Fibroblast of villous mesenchyme (primary cell): Measurements from ENCODE around the gene LAPTM4A. TPM values are rescaled to one million over a fixed set of nuclear protein-coding genes. Genes with fewer than 3 reads are reported as not detected.
A peak's percentile ranks its signal among the peaks of the same experiment; 100 is the strongest.

ENCODE experiments used
- DNase-seq: peaks from one replicate; pipeline ENCODE4 v3.0.0-alpha.2; 2010; ENCODE audit warnings: low read depth
- H3K4me3 ChIP-seq: 2 replicates; pipeline ENCODE4 v1.5.1; 2011; ENCODE audit warnings: low read depth, mild to moderate bottlenecking, low read length
- total RNA-seq: library from RNA; depleted of rRNA; stranded (reverse); fragments of >200 nt; gene quantifications from 2 replicates; pipeline ENCODE4 v1.2.3, GENCODE V29; 2012
- TF ChIP-seq, protein P1 (sequence below): IDR thresholded peaks from 2 replicates; pipeline ENCODE4 v1.5.1; 2012; ENCODE audit warnings: low read depth, mild to moderate bottlenecking, low read length; ENCODE audit not compliant: insufficient read depth

The LAPTM4A gene
- total RNA-seq, 1 donor = 146 TPM

- no peak overlapping the region for H3K4me3 ChIP-seq
- TF ChIP-seq, protein P1, sequence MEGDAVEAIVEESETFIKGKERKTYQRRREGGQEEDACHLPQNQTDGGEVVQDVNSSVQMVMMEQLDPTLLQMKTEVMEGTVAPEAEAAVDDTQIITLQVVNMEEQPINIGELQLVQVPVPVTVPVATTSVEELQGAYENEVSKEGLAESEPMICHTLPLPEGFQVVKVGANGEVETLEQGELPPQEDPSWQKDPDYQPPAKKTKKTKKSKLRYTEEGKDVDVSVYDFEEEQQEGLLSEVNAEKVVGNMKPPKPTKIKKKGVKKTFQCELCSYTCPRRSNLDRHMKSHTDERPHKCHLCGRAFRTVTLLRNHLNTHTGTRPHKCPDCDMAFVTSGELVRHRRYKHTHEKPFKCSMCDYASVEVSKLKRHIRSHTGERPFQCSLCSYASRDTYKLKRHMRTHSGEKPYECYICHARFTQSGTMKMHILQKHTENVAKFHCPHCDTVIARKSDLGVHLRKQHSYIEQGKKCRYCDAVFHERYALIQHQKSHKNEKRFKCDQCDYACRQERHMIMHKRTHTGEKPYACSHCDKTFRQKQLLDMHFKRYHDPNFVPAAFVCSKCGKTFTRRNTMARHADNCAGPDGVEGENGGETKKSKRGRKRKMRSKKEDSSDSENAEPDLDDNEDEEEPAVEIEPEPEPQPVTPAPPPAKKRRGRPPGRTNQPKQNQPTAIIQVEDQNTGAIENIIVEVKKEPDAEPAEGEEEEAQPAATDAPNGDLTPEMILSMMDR = no peak
- no peak for DNase-seq
Observed at GRCh38 chr2:20061476-20061875, 10.0 kb upstream of the LAPTM4A start.

DNA sequence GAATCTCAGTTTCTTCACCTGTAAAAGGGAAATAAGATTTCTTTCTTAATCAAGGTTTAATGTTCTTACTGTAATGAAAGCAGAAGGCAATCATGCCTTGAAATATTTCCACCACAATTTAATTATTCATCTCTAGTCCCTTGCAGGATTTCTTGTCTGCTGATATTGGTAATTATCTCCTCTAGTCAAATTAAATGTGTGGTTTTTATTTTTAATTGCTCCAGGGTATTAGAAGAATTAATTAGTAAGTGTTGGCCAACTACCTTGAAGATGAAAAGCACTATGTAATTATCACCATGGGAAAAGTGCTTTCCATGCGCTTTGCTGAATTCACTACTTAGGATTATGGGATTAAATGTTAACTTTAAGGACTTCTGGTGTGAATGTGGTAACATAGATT is 8.7 kb upstream of the LAPTM4A start:
- H3K4me3 ChIP-seq = no peak overlapping the region
- no peak for DNase-seq
- TF ChIP-seq, protein P1 = no peak

DNA sequence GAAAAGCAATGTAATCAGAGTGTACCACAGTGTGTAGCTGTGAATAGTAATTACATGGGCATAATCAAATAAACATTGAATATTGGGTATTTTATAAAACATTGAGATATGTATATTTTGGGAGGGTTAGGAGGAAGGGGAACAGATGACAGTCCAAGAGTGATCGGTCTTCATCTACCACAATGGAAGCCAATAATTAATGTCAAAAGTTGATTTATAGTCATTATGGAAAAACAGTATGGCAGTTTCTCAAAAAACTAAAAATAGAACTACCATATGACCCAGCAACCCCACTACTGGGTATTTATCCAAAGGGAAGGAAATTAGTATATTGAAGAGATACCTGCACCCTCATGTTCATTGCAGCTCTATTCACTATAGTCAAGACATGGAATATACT is 5.8 kb upstream of the LAPTM4A start:
- DNase-seq = no peak
- H3K4me3 ChIP-seq = no peak overlapping the region
- TF ChIP-seq, protein P1 = no peak

GRCh38 chr2:20054931-20055330 is 3.5 kb upstream of the LAPTM4A start:
- DNase-seq = no peak
- TF ChIP-seq, protein P1 = no peak
- no peak overlapping the region for H3K4me3 ChIP-seq

DNA sequence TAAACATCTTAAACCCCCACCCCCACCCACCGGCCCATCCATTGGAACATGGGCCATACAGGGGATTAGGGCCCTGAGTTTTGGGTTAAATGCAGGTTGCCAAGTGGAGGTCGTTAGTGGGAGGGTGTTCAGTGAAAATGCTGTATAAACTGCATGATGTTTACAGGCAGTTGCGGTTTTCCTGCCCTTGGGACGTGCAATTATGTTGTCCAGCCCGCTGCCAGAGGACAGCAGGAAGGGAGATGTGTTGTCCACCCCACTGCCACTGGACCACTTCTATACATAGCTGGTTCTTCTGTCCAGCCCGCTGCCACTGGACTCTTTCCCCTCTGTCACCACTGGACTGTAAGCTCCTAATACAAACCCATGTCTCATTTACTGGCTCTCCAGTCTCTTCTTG is 2.7 kb upstream of the LAPTM4A start:
- no peak for DNase-seq
- TF ChIP-seq, protein P1 = no peak
- H3K4me3 ChIP-seq = no peak overlapping the region

GRCh38 chr2:20052861-20053281 is 1.4 kb upstream of the LAPTM4A start:
- H3K4me3 ChIP-seq = peak overlapping the region; percentile 97
- TF ChIP-seq, protein P1 = no peak
- DNase-seq = peak; percentile 90

DNA sequence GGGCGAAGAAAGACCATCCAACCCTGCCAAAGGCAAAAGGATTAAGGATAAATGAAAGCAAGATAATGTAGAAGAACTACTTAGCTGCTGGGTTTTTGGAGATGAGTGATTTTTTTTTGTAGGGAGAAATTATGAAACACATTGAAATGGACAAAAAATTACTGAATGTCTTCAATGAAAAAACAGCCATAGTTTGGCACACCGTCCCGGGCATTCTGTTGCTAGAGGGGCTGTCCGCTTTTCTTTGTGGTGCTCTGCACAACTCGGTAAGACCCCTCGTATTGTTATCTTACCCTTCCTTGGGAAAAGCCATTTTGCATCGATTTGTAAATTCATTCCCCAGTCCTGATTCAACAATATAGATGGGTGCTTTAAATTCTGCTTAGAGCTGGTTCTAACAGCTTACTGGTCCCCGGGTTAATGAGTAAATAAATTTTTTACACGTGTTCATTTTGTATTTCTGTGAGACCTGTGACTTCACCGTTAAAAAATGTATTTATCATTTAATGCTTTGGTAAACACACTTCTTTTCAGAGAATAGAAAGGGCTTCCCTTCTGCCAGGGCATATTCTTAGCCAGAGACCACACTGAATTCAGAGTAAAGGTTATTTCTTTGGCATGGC is 912 bp upstream of the LAPTM4A start:
- peak; percentile 72 for DNase-seq
- peak overlapping the region; percentile 97 for H3K4me3 ChIP-seq
- TF ChIP-seq, protein P1 = no peak
